Measurements from ENCODE around the gene BMP4. TPM values are rescaled to one million over a fixed set of nuclear protein-coding genes. Genes with fewer than 3 reads are reported as not detected.
A peak's percentile ranks its signal among the peaks of the same experiment; 100 is the strongest.

Gene BMP4
- total RNA-seq, 6 experiments from 2014 or later = 4.0 to 14.5 (median 4.4) TPM

- H3K4me1 Mint-ChIP-seq (ENCODE audit: low read depth) = peaks cover 16% of the 10 kb centered on the region
- H3K36me3 Mint-ChIP-seq (ENCODE audit: low read depth) = no peaks in the 10 kb centered on the region
- H3K27me3 Mint-ChIP-seq (ENCODE audit: insufficient read depth) = no peaks in the 10 kb centered on the region; the same call in 1 of the 2 replicates
- TF ChIP-seq, protein P1, sequence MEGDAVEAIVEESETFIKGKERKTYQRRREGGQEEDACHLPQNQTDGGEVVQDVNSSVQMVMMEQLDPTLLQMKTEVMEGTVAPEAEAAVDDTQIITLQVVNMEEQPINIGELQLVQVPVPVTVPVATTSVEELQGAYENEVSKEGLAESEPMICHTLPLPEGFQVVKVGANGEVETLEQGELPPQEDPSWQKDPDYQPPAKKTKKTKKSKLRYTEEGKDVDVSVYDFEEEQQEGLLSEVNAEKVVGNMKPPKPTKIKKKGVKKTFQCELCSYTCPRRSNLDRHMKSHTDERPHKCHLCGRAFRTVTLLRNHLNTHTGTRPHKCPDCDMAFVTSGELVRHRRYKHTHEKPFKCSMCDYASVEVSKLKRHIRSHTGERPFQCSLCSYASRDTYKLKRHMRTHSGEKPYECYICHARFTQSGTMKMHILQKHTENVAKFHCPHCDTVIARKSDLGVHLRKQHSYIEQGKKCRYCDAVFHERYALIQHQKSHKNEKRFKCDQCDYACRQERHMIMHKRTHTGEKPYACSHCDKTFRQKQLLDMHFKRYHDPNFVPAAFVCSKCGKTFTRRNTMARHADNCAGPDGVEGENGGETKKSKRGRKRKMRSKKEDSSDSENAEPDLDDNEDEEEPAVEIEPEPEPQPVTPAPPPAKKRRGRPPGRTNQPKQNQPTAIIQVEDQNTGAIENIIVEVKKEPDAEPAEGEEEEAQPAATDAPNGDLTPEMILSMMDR (IDR thresholded peaks at IDR 0.05) = no peak
- no peak overlapping the region for H3K4me3 Mint-ChIP-seq
- no peaks in the 10 kb centered on the region for H3K9me3 Mint-ChIP-seq
- no peak for DNase-seq
- H3K27ac Mint-ChIP-seq = no peak overlapping the region
Observed at GRCh38 chr14:53942970-53943750, 13.5 kb downstream of the BMP4 start.

DNA sequence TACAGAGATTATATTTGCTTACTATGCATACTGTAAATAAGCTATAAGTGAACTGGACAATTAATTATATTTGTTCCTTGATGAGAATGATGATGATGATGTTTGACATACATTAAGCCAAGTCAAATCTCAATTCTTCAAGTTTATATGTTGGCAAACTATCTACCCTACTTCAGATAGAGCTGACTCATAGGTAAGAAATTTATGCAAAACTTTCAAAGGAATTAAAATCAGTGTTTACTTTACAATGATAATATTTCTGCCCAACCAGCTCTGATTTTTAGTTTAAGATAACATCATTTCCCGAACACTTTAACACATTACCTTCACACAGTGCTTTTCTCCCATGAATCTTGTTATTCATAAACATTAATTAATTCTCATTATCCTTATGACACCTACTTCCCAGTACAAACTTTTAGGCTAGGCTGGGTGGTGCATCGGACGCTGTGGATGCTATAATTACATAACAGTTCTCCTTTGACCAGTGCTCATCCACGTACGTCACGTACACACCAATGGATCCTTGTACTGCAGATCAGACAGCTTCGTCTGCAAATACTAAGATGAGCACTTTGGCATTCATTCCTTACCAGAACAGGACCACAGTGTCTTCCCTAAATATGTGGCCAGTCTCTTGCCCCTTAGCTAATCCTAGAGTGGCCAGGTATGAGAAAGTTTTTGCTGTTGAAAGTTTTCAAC is 18.3 kb downstream of the BMP4 start:
- TF ChIP-seq, protein P1 (IDR thresholded peaks at IDR 0.05) = no peak
- no peak overlapping the region for H3K27ac Mint-ChIP-seq
- DNase-seq = no peak
- H3K27me3 Mint-ChIP-seq (ENCODE audit: insufficient read depth) = no peaks in the 10 kb centered on the region; the same call in 1 of the 2 replicates
- H3K4me3 Mint-ChIP-seq = no peak overlapping the region
- H3K9me3 Mint-ChIP-seq = no peaks in the 10 kb centered on the region
- H3K36me3 Mint-ChIP-seq (ENCODE audit: low read depth) = no peaks in the 10 kb centered on the region
- H3K4me1 Mint-ChIP-seq (ENCODE audit: low read depth) = peaks cover 9% of the 10 kb centered on the region

DNA sequence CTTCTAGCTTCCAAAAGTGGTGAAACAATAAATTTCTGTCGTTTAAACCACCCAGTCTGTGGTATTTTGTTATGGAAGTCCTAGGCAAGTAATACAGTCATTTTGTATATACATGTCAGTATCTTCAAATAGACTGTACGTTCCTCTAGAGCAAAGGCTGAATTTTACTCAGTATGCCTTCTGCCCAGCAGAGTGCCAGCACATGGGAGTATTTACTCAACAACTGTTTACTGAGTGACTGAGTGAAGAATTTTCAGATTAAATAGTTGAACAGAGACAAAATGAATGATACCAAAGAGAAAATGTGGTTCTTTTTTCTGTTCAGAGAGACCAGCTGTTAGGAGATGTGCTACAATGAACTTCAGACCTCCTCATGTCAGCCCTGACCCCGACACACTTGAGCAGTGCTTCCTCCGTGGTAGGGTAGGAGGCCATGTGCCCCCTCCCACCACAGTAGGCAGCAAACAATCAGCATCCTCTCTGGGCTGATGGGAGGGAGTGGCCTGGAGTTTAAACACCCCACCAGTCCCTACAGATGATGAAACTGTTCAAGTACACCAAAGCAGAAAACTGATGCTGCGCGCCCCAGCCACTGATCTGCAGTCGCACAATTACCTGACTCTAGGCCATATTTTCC is 21.7 kb downstream of the BMP4 start:
- Mint-ChIP-seq H3K27me3 (ENCODE audit: insufficient read depth) (no peaks in the 10 kb centered on the region; the same call in 1 of the 2 replicates), H3K9me3 (no peaks in the 10 kb centered on the region), H3K27ac (no peak overlapping the region), H3K4me1 (ENCODE audit: low read depth) (peaks cover 17% of the 10 kb centered on the region), H3K36me3 (ENCODE audit: low read depth) (no peaks in the 10 kb centered on the region), H3K4me3 (no peak overlapping the region)
- TF ChIP-seq, protein P1 (IDR thresholded peaks at IDR 0.05) = no peak
- DNase-seq = no peak

GRCh38 chr14:53932966-53933365 is 23.7 kb downstream of the BMP4 start:
- Mint-ChIP-seq H3K27me3 (ENCODE audit: insufficient read depth) (no peaks in the 10 kb centered on the region; the same call in 1 of the 2 replicates), H3K4me1 (ENCODE audit: low read depth) (peaks cover 12% of the 10 kb centered on the region), H3K9me3 (no peaks in the 10 kb centered on the region), H3K27ac (no peak overlapping the region), H3K36me3 (ENCODE audit: low read depth) (no peaks in the 10 kb centered on the region), H3K4me3 (no peak overlapping the region)
- DNase-seq = no peak
- TF ChIP-seq, protein P1 (IDR thresholded peaks at IDR 0.05) = no peak

- Mint-ChIP-seq H3K4me3 (no peak overlapping the region), H3K4me1 (ENCODE audit: low read depth) (peaks cover 41% of the 10 kb centered on the region), H3K27me3 (ENCODE audit: insufficient read depth) (peaks cover 2% of the 10 kb centered on the region; the same call in 1 of the 2 replicates), H3K9me3 (no peaks in the 10 kb centered on the region), H3K36me3 (ENCODE audit: low read depth) (no peaks in the 10 kb centered on the region), H3K27ac (no peak overlapping the region)
- TF ChIP-seq, protein P1 (IDR thresholded peaks at IDR 0.05) = peak; percentile 68
- DNase-seq = no peak
Observed at GRCh38 chr14:53929871-53930715, 26.5 kb downstream of the BMP4 start.
